ENCODE measurements around the gene FUT7. TPM values are rescaled to one million over a fixed set of nuclear protein-coding genes. Genes with fewer than 3 reads are reported as not detected.

Gene FUT7
- total RNA-seq, 1 experiment from 2014 or later: not detected

DNA sequence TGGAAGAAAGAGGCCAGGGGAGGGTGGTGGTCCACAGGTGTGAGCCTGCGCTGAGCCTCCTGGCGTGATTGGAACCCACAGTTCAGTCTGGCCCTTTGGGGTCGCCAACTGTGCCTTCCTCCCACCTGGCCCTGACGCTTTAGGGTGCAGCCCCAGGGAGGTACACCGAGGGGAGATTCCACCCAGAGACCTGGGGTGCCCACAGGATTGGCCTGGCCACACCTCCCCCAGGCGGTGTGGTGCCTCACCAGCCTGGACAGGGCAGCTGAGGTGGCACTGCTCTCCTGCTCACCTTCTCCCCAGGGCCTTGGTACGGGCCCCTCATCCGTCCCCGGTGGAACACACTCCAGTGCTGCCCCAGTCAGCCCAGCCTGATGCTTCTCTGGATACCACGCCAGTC is 34.5 kb downstream of the FUT7 start:
- H3K23me2 ChIP-seq (ENCODE audit: insufficient read length, low read depth, low read length, poor library complexity, severe bottlenecking): peaks cover 6% of the 10 kb centered on the region
- no peaks in the 10 kb centered on the region for H3K4me1 ChIP-seq (ENCODE audit: insufficient read depth, low read length)
- H4K91ac ChIP-seq (ENCODE audit: insufficient read length, low read depth, low read length): no peak overlapping the region
- peaks cover 9 to 12% of the 10 kb centered on the region in 2 experiments for H3K4me1 Mint-ChIP-seq
- H3K79me2 ChIP-seq (ENCODE audit: insufficient read depth, low read length): no peaks in the 10 kb centered on the region
- H3K27ac ChIP-seq (ENCODE audit: insufficient read length, low read depth, low read length): no peak overlapping the region
- no peak overlapping the region for H2AFZ ChIP-seq (ENCODE audit: low read length)
- H3K9me3 ChIP-seq (ENCODE audit: control insufficient read depth, low read depth, low read length): no peaks in the 10 kb centered on the region
- peaks cover 0 to 8% (median 2%) of the 10 kb centered on the region in 3 experiments; a peak in 4 of 7 replicates for H3K36me3 Mint-ChIP-seq (ENCODE audit: insufficient read depth in 1 of 3, low read depth in 3 of 3)
- H3K14ac ChIP-seq (ENCODE audit: insufficient read depth, low read length): no peak overlapping the region
- H3K9ac ChIP-seq (ENCODE audit: extremely low read depth, insufficient read length, low read length): no peak overlapping the region
- no peak overlapping the region; a peak in 1 of 7 replicates for H3K27ac Mint-ChIP-seq
- no peaks in the 10 kb centered on the region for H4K20me1 ChIP-seq (ENCODE audit: control insufficient read depth, insufficient read depth, insufficient read length)
- no peak overlapping the region for H3T11ph ChIP-seq (ENCODE audit: low read length)
- no peak overlapping the region for H3K23ac ChIP-seq (ENCODE audit: insufficient read length, low read depth, low read length)
- H3K4ac ChIP-seq (ENCODE audit: low read depth, low read length): no peak overlapping the region
- H3K79me1 ChIP-seq (ENCODE audit: insufficient read depth, low read depth, low read length, poor library complexity, severe bottlenecking): no peaks in the 10 kb centered on the region
- no peak overlapping the region; a peak in 1 of 5 replicates for H3K4me3 Mint-ChIP-seq
- no peak overlapping the region for H4K5ac ChIP-seq (ENCODE audit: insufficient read length, low read depth, low read length)
- no peak overlapping the region for H2BK120ac ChIP-seq (ENCODE audit: low read depth, low read length, poor library complexity, severe bottlenecking)
- no peaks in the 10 kb centered on the region for H3K27me3 ChIP-seq (ENCODE audit: insufficient read depth, low read length)
- H3K4me2 ChIP-seq (ENCODE audit: insufficient read depth, insufficient read length, low read length): peak overlapping the region; percentile 37
- H2BK12ac ChIP-seq (ENCODE audit: insufficient read length, low read depth, low read length): no peak overlapping the region
- H3K56ac ChIP-seq (ENCODE audit: insufficient read length, low read depth, low read length): no peak overlapping the region
- no peak overlapping the region for H4K8ac ChIP-seq (replicated peaks; ENCODE audit: insufficient read length, low read depth, low read length)
- no peaks in the 10 kb centered on the region for H3K9me3 Mint-ChIP-seq
- H2AK5ac ChIP-seq (ENCODE audit: insufficient read length, low read length): no peak overlapping the region
- no peak overlapping the region for H3K18ac ChIP-seq (ENCODE audit: insufficient read length, low read depth, low read length)
- no CpG with 5 or more reads among the region's 10 CpGs for WGBS (ENCODE audit: extremely low coverage, insufficient read length, low lambda C conversion rate)
- no peak for DNase-seq
- H2BK20ac ChIP-seq (ENCODE audit: low read depth, low read length, poor library complexity, severe bottlenecking): no peak overlapping the region
- no peak for TF ChIP-seq CTCF (conservative IDR thresholded peaks at IDR 0.05)
- H2BK15ac ChIP-seq (ENCODE audit: low read depth, low read length): no peak overlapping the region
- peaks cover 7% of the 10 kb centered on the region for H3K27me3 Mint-ChIP-seq (ENCODE audit: low read depth)
- H2BK5ac ChIP-seq (ENCODE audit: insufficient read length, low read length): no peak overlapping the region

Measured in H9 (cell line).